Breast epithelium (tissue), 3 donors: ENCODE measurements around the gene LMO1.

Experiments
- CTCF ChIP-seq, 3 donors: fragments of 450-650 bp; IDR thresholded peaks; one replicate each; pipeline ENCODE4 v1.5.1; 2016 to 2017; ENCODE audit warnings: antibody characterized with exemption in 3 of 3, mild to moderate bottlenecking in 3 of 3, moderate library complexity in 3 of 3
- POLR2A ChIP-seq: fragments of 450-650 bp; IDR thresholded peaks from one replicate; pipeline ENCODE4 v1.6.1; 2016; ENCODE audit warnings: antibody characterized with exemption, mild to moderate bottlenecking, moderate library complexity
- POLR2AphosphoS5 ChIP-seq, 3 donors: sonication (generic); formaldehyde crosslinking; IDR thresholded peaks; one replicate each; pipeline ENCODE4 v1.6.1; 2017; ENCODE audit warnings: antibody characterized with exemption in 3 of 3

- TF ChIP-seq CTCF (IDR thresholded peaks at IDR 0.05) (no peak), POLR2A (no peak), POLR2AphosphoS5 (IDR thresholded peaks at IDR 0.05) (no peak)
Observed at GRCh38 chr11:8309311-8309710, 45.6 kb upstream of the LMO1 start.
